HCT116 (cell line): ENCODE data around the gene COMMD1. TPM values are rescaled to one million over a fixed set of nuclear protein-coding genes. Genes with fewer than 3 reads are reported as not detected.

Source experiments
- ATAC-seq: fragments of 200-7000 bp; cut with Tn5 transposase; 2 replicates; pipeline ENCODE4 v1.9.1; 2020; ENCODE audit warnings: mild to moderate bottlenecking, moderate library complexity
- BruUV-seq: library from RNA; stranded (reverse); fragments of 400-500 nt; replicated peaks from 2 replicates; lab custom pipeline; 2021; lab: Mats Ljungman, UMichigan
- CTCF ChIA-PET: fragments of 300-600 bp; sonication (Branson Sonifier 250); formaldehyde crosslinking; loops from one replicate; lab custom pipeline; 2021; ENCODE audit warnings: antibody characterized with exemption; lab: Charles Lee
- POLR2A ChIA-PET: fragments of 300-600, 350-600 bp; sonication (Branson Sonifier 250); formaldehyde crosslinking; loops from one replicate; lab custom pipeline; 2021; ENCODE audit warnings: antibody characterized with exemption; lab: Charles Lee
- RAD21 ChIA-PET, 2 experiments: fragments of 300-600 bp; sonication (Branson Sonifier 250); formaldehyde crosslinking; loops; one replicate each; lab custom pipeline; 2023; ENCODE audit warnings: low total read pairs in 2 of 2; ENCODE audit not compliant: uncharacterized antibody in 2 of 2, unreplicated experiment in 2 of 2, low non-redundant PET in 1 of 2; lab: Charles Lee
- DNase-seq: peaks from one replicate; pipeline ENCODE4 v3.0.0-alpha.2; 2010; ENCODE audit warnings: low read depth, low spot score
- H2AFZ ChIP-seq: fragments of 200-600 bp; shearing (Covaris generic), sonication (generic); 2 replicates; pipeline ENCODE4 v1.6.1; 2017; ENCODE audit warnings: low read depth, mixed run types, mixed read lengths, antibody characterized with exemption, low read length; ENCODE audit not compliant: poor library complexity, severe bottlenecking
- H3K27ac ChIP-seq: 2 replicates; pipeline ENCODE4 v1.5.1; 2012; ENCODE audit warnings: low read depth, low read length
- H3K27me3 ChIP-seq: fragments of 200-600 bp; sonication (generic); 2 replicates; pipeline ENCODE4 v1.6.1; 2016; ENCODE audit warnings: mixed run types, low read length, mixed read lengths; ENCODE audit not compliant: insufficient read depth
- H3K36me3 ChIP-seq, 2 experiments: fragments of 200-500 bp in 1 of 2; fragments of 200-600 bp in 1 of 2; sonication (Bioruptor generic) in 1 of 2; sonication (generic) in 1 of 2; 2 replicates each; pipeline versions ENCODE4 v1.5.1 to v1.6.1; 2014 to 2016; ENCODE audit warnings: low read length in 2 of 2, inconsistent platforms in 1 of 2, mixed read lengths in 1 of 2, mixed run types in 1 of 2; ENCODE audit not compliant: insufficient read depth in 2 of 2, control insufficient read depth in 1 of 2
- H3K4me1 ChIP-seq, 2 experiments: fragments of 200-600 bp in 1 of 2; sonication (generic) in 1 of 2; 2 replicates each; pipeline versions ENCODE4 v1.5.1 to v1.6.1; 2012 to 2017; ENCODE audit warnings: low read length in 2 of 2, inconsistent platforms in 1 of 2, mild to moderate bottlenecking in 1 of 2, mixed read lengths in 1 of 2, mixed run types in 1 of 2, moderate library complexity in 1 of 2; ENCODE audit not compliant: insufficient read depth in 2 of 2, control insufficient read depth in 1 of 2
- H3K4me2 ChIP-seq: fragments of 200-600 bp; sonication (generic); 2 replicates; pipeline ENCODE4 v1.6.1; 2017; ENCODE audit warnings: mixed run types, low read length, mixed read lengths
- H3K4me3 ChIP-seq, 2 experiments: fragments of 200-600 bp in 1 of 2; sonication (generic) in 1 of 2; replicated peaks in 1 of 2; 2 replicates each; pipeline ENCODE4 v1.5.1; 2011 to 2016; ENCODE audit warnings: low read length in 2 of 2, control low read depth in 1 of 2, low read depth in 1 of 2, mild to moderate bottlenecking in 1 of 2, mixed read lengths in 1 of 2, mixed run types in 1 of 2
- H3K79me2 ChIP-seq: fragments of 200-600 bp; sonication (generic); 2 replicates; pipeline ENCODE4 v1.6.1; 2017; ENCODE audit warnings: mild to moderate bottlenecking, mixed run types, low read length, moderate library complexity, mixed read lengths; ENCODE audit not compliant: insufficient read depth
- H3K9ac ChIP-seq: fragments of 200-600 bp; sonication (generic); 2 replicates; pipeline ENCODE4 v1.6.1; 2016; ENCODE audit warnings: low read length, mixed read lengths
- H3K9me2 ChIP-seq: fragments of 200-600 bp; sonication (generic), shearing (Covaris generic); 2 replicates; pipeline ENCODE4 v1.6.1; 2017; ENCODE audit warnings: mixed run types, mild to moderate bottlenecking, moderate library complexity; ENCODE audit not compliant: insufficient read depth
- H3K9me3 ChIP-seq, 2 experiments: fragments of 200-500 bp in 1 of 2; fragments of 200-600 bp in 1 of 2; sonication (Bioruptor generic) in 1 of 2; sonication (generic) in 1 of 2; 2 replicates each; pipeline ENCODE4 v1.6.1; 2014 to 2017; ENCODE audit warnings: low read length in 2 of 2, mixed read lengths in 2 of 2, inconsistent platforms in 1 of 2, low read depth in 1 of 2, mild to moderate bottlenecking in 1 of 2, mixed run types in 1 of 2, moderate library complexity in 1 of 2; ENCODE audit not compliant: control insufficient read depth in 1 of 2, insufficient read depth in 1 of 2
- H4K20me1 ChIP-seq: fragments of 200-600 bp; sonication (generic), shearing (Covaris generic); 2 replicates; pipeline ENCODE4 v1.6.1; 2017; ENCODE audit warnings: mixed run types, mild to moderate bottlenecking, moderate library complexity; ENCODE audit not compliant: insufficient read depth
- CBX3 ChIP-seq: IDR thresholded peaks from 2 replicates; pipeline ENCODE4 v1.6.1; 2012; ENCODE audit warnings: low read depth
- EZH2phosphoT487 ChIP-seq: fragments of 200-600 bp; IDR thresholded peaks from 2 replicates; pipeline ENCODE4 v1.6.1; 2018; ENCODE audit warnings: antibody characterized with exemption, borderline replicate concordance
- FOSL1 ChIP-seq: IDR thresholded peaks from 2 replicates; pipeline ENCODE4 v1.6.1; 2012; ENCODE audit warnings: low read depth
- intact Hi-C: fragments of 100-400 bp; cut with micrococcal nuclease; formaldehyde crosslinking; loops from 2 replicates; pipeline ENCODE4 v1.10.0; 2022
- total RNA-seq: library from RNA; stranded (reverse); gene quantifications from one replicate; pipeline ENCODE4 v1.2.1, GENCODE V29; 2021; ENCODE audit not compliant: unreplicated experiment
- TF ChIP-seq, protein P1 (sequence below), 3 experiments: fragments of 200-600 bp in 1 of 3; sonication (generic) in 1 of 3; IDR thresholded peaks in 2 of 3; conservative IDR thresholded peaks in 1 of 3; 2 replicates each; pipeline ENCODE4 v1.5.1; 2012 to 2017; ENCODE audit warnings: low read depth in 2 of 3, low read length in 2 of 3, antibody characterized with exemption in 1 of 3, borderline replicate concordance in 1 of 3, control low read depth in 1 of 3, mild to moderate bottlenecking in 1 of 3, mixed read lengths in 1 of 3, mixed run types in 1 of 3, moderate library complexity in 1 of 3; ENCODE audit not compliant: insufficient read depth in 1 of 3

The COMMD1 gene
- total RNA-seq, 1 experiment from 2014 or later, result 16.1 TPM

DNA sequence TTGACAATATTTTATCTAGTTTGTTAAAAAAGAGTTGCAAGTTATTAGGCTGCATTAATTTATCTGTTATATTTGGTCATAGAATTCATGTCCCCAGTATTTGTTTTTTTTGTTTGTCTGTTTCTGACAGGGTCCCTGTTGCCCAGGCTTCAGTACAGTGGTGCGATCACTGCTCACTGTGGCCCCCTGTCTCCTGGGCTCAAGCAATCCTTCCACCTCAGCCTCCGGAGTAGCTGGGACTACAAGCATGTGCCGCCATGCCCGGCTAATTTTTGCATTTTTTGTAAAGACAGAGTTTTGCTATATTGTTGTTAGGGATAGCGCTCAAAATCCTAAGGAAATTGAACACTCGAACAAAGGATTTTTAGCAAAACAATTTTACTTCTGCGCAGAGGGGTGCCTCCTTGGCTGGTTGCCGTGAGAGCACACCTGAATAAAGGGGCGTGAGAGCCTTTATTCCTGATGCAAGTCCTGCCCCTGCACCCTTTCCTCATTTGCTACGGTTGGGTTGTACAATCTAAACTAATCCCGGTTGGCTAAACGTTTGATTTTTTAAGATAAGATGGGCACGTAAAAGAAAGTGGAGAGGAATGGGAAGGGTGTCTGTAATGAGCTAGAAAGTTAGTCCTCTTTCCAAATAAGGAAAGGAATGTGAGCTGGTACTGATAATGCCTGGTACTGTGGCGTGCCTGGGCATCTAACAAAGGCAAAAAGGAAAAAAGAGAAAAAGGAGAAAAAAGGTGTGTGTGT, 65.5 kb downstream of the COMMD1 start:
- Histone ChIP-seq H3K9me2 (no peaks in the 10 kb centered on the region), H3K9ac (no peak overlapping the region), H3K4me3 (no peak overlapping the region), H4K20me1 (no peaks in the 10 kb centered on the region), H3K79me2 (no peaks in the 10 kb centered on the region; the same call in 1 of the 2 replicates), H3K27me3 (no peaks in the 10 kb centered on the region), H3K4me1 (no peaks in the 10 kb centered on the region), H3K27ac (no peak overlapping the region), H3K36me3 (no peaks in the 10 kb centered on the region), H3K4me2 (no peak overlapping the region), H3K9me3 (no peaks in the 10 kb centered on the region), H2AFZ (no peak overlapping the region)
- no TSS peak for BruUV-seq
- RAD21 ChIA-PET, result no interaction called here
- ATAC-seq (no peak), DNase-seq (no peak)
- intact Hi-C loops, result no loop called here
- POLR2A ChIA-PET, result no interaction called here
- CTCF ChIA-PET, result no interaction called here
- TF ChIP-seq EZH2phosphoT487, result no peak
- TF ChIP-seq, protein P1, sequence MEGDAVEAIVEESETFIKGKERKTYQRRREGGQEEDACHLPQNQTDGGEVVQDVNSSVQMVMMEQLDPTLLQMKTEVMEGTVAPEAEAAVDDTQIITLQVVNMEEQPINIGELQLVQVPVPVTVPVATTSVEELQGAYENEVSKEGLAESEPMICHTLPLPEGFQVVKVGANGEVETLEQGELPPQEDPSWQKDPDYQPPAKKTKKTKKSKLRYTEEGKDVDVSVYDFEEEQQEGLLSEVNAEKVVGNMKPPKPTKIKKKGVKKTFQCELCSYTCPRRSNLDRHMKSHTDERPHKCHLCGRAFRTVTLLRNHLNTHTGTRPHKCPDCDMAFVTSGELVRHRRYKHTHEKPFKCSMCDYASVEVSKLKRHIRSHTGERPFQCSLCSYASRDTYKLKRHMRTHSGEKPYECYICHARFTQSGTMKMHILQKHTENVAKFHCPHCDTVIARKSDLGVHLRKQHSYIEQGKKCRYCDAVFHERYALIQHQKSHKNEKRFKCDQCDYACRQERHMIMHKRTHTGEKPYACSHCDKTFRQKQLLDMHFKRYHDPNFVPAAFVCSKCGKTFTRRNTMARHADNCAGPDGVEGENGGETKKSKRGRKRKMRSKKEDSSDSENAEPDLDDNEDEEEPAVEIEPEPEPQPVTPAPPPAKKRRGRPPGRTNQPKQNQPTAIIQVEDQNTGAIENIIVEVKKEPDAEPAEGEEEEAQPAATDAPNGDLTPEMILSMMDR (IDR thresholded peaks at IDR 0.05 in 2 of 3, conservative IDR thresholded peaks at IDR 0.05 in 1 of 3; ENCODE audit: borderline replicate concordance in 1 of 3, insufficient read depth in 1 of 3, low read depth in 2 of 3, low read length in 2 of 3), result peak in 1 of 3 experiments; percentile 20; a peak in 1 of 6 replicates

DNA sequence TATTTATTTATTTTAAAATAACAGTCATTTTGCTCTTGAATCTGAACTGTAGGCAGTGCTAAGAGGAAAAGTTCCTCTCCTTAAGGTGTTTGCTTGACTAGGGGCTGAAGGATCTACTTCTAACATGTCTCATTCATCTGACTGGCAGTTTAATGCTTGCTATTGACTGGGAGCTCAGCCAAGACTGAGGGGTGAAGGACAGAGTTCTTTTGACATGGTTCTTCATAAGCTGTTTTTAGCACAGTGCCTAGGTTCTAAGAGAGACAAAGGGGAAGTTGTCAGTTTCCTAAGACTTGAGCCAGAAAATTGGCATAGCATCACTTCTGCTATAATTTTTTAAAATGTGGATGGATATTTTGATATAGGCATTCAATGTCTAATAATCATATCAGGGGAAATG, 73.0 kb downstream of the COMMD1 start:
- Histone ChIP-seq H3K4me2 (no peak overlapping the region), H4K20me1 (no peaks in the 10 kb centered on the region), H3K9ac (no peak overlapping the region), H3K4me1 (no peaks in the 10 kb centered on the region), H3K27ac (no peak overlapping the region), H3K9me3 (no peaks in the 10 kb centered on the region; a peak in 1 of 4 replicates), H3K79me2 (no peaks in the 10 kb centered on the region), H2AFZ (no peak overlapping the region), H3K9me2 (no peaks in the 10 kb centered on the region), H3K27me3 (no peaks in the 10 kb centered on the region), H3K36me3 (no peaks in the 10 kb centered on the region), H3K4me3 (no peak overlapping the region)
- intact Hi-C loops, result no loop called here
- DNase-seq (no peak), ATAC-seq (no peak)
- ChIA-PET CTCF (interaction anchor here (1.4 kb wide), 1 partner anchor 15 kb away, joined by 6 read pairs; no protein-coding TSS in a partner anchor), RAD21 (no interaction called here), POLR2A (interaction anchor here (1.0 kb wide), 1 partner anchor 10 kb away, joined by 3 read pairs; no protein-coding TSS in a partner anchor)
- TF ChIP-seq CBX3 (no peak), FOSL1 (no peak)
- BruUV-seq, result no TSS peak
